UCSD-AML1 (cell line): ENCODE measurements around the gene SORCS2.
A peak's percentile ranks its signal among the peaks of the same experiment; 100 is the strongest.

Experiments
- DNase-seq: peaks from one replicate; lab custom pipeline; 2025; ENCODE audit not compliant: unreplicated experiment; lab: John Stamatoyannopoulos, UW

Gene SORCS2

DNA sequence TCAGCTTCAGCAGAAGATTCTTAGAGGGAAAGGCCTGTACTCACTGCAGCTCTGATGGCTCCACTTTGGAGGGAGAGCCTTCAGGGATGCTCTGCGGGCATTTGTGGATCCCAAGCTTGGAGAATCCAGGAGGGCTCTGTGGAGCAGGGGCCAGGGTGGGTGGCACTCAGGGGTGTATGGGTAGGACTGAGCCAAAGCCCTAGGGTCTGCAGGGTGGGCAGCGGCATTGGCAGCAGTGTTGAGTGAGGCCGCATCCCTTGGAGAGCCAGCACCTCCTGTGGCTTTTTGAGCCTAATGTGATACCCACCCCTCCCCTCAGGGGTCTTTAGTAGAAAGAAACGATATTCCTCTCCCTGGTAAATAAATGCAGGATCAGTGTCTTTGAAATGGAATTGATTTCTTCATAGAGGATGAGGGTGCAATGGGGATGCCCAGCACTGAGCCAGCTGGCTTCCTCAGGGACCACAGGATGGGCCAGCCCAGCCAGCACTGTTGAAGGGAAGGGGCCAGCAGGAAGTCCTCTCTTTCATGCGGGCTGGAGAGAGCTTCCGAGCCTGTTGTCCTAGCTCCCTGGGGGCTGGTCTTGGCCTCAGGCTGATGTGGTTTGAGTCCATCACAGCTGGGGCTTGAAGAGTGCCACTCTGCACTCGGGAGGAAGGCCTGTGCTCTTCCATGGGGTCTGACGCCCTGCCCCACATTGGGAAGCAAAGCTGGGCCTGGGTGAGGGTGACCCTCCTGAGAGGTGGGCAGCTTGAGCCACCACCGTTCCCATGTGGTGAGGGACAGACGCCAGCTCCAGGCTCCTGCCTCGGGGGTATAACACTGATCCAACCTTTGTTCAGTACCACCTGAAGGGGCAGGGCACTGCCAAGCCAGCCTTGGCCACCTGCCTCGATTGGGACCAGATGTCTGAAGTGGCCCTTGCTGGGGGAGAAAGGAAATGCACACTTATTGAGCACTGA, 192.9 kb downstream of the SORCS2 start:
- no peak for DNase-seq

DNA sequence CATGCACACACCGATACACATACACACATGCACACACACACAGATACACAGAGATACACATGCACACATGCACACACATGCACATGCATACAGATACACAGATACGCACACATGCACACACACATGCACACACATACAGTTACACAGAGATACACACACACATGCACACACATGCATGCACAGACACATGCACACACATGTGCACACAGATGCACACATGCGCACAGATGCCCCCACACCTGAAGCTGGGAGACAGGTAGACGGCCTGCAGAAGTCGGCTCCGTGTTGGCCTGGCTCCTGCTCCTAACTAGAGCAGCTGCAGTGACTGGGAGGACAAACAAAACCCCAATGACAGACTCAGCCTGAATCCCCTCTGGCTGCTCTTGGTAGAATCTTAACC, 195.6 kb downstream of the SORCS2 start:
- no peak for DNase-seq

DNA sequence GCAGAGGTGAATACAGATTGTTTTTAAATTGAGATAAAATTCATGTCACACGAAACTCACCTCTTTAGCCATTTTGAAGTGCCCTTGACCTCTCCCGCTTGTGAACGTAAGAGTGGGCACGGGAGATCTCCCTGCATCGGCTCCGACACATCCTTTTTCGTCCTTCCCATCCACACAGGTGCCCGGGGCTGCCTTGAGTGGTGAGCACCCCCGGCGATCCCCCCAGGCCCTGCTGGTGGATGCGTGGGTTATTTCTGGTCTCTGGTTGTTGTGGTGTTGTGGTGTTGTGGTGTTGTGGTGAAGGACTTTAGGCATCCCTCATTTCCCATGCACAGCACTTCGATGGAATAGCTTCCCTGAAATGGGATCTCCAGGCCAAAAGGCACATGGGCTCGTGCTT, 196.3 kb downstream of the SORCS2 start:
- no peak for DNase-seq

DNA sequence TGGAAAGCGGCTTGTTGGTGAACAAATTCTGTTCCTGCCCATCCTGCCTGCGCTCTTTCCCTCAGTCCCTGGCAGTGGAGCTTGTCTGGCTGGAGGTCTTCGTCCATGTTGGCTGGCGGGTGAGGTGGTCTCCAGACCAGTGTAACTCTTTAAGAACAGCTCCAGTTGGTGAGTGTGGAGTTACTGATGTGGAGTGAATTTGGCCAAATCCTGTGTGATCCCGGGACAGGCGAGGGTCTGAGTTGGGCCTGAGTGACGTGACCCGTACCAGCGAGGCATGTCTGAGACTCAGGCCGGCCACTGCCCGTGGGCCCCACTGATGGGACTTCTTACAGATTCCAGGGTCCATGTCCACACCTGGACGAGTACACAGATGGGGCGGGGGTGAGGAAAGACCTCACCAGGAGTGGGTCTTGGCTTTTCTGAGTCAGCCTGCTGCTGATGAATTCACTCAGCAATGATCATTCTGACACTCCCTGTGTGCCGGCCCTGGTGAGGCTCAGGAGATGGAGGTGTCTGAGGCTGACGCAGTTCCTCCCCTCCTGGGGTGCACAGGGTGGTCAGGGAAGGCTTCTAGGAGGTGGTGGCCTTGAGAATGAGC, 196.9 kb downstream of the SORCS2 start:
- no peak for DNase-seq

DNA sequence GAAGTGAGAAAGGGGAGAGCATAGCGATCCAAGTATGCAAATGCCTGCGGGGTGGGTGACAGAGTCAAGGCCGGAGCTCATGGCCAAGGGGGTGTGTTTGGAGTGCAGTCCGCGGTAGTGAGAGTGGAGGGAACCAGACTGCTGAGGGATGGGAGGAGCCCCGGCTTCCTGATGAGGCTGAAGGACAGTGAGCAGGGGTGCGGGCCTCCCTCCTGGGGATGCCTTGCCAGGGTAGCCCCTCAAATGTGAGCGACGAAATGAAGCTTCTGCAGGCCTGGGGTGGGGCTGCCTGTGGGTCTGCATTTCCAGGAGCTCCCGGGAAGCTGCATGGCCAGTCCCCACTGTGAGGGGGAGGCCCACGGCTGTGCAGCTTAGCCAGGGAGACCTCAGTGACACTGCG, 197.4 kb downstream of the SORCS2 start:
- DNase-seq: no peak

DNA sequence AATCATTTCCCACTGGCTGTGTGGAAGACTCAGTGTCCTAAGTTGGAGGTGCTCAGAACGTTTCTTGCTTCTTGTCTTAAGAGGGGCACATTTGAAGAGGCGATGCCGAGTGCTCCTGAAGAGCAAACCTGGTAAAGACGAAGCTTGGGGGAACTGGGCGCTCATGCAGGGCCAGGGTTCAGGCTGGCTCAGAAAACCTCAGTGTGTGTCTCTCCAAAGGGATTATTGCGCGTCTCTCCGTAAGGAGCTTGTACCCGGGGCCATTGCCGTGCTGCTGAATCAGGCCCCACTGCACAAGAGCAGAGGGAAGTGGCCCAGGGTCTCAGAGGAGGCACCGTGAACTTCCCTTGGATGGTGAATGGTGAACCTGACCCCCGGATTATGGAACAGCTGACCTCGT, 198.0 kb downstream of the SORCS2 start:
- no peak for DNase-seq

DNA sequence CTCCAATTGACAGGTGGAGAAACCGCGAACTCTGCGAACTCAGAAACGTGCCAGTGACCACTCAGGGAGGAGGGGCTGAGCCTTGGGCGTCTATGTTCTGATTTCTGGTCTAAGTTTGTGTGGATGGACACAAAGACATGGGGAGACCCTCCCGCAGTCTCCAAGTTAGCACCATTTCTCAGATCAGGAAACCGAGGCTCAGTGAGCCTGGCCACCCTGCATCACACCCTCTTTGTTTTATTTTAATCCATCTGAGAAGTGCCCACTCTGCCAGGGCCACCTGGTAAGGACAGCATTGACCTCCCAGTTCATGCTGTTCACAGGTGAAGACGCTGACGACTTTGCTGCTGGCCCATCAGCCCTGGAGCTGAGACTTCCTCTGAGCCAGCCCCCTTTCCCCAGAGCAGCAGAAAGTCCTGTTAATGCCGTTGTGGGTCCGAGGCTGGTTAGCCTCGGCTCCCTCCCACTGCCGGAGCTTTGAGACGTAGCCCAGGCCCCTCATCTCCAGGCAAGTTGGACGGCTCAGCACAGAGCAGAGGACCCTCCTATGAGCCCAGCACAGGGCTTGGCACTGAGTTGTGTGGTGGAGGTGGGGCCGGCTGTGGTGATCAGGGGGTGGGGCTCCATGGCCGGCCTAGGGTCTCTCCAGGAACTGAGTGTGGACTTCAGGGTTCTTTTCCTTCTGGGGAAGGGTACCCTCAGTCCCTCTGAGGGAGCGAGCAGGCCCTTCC, 198.7 kb downstream of the SORCS2 start:
- no peak for DNase-seq

DNA sequence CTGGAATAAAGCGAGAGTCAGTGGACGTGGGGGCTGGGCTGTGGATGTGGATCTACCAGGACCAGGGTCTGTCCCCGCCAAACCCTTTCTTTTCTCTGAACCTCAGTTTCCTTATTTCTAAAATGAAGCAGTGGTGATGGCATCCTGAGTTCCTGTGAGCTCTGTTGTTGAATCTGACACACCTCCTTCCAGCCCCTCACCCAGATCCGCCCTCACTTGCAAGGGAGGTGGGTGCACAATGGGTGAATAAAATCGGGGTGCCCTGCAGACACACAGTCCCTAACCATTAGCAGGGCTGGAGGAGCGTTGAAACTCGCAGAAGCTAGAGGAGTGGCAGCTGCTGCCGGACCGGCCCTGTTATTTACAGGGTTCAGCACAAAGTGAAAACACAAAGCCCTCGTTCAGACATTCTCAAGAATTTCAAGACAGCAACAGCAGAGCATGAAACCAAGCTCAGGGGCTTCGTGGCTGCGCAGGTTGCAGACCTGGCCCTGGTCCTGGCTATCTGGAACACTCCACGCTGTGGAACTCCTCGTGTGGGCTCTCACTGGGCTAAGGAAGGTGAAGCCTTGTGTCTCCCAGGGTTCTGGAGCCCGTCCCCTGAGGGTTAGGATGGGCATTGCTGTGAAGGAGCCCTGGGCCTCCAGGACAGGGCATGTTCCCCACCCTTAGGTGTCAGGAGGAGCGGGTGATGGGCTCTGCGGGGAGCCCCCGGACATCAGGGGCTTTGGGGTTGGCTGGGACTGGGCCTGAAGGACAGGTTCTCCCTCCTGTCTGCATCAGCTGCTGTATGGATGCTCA, 199.5 kb downstream of the SORCS2 start:
- no peak for DNase-seq

DNA sequence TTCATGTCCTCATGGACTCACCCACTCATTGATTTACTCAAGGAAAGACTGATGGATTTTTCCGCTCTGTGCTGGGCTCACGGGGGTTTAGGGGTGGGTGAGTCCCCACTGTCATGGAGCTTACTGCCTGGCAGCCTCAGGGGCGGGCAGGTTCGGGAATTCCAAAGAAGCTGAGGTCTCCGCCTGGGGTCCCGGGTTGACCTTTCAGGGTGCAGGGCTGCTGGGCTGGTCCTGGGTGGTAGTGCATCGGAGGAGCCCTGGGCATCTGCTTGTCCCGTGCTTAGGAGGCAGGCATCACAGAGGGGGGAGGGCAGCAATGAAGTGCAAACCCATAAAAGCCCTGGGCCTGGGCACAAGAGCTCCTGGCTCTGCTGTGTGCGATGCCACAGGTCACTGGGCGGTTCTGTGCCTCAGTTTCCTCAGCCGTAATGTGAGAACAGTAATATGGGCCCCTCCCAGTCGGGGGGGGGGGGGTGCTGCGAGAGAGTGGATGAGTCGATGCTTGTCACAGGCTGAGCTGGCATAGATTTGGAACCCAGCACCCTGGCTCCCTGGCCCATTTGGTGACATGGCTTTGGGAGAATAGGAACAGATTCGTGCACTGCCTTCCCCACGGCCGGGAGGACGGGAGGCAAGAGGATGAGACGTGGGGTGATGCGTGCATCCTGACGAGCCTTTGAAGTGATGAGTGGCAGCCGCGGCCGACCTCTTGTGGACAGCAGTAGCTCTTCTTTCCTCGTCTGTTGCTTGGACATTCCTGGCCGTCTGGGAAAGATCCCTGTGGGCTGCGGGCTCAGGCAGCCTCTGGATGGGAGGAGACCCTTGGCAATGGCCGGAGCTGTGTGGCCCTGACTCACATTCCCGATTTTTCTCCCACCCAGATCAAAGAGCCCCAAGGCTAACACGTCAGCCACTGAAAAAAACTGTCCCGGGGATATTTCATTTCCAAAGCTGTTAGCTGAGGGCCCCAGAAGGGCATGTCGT, 200.4 kb downstream of the SORCS2 start:
- no peak for DNase-seq

DNA sequence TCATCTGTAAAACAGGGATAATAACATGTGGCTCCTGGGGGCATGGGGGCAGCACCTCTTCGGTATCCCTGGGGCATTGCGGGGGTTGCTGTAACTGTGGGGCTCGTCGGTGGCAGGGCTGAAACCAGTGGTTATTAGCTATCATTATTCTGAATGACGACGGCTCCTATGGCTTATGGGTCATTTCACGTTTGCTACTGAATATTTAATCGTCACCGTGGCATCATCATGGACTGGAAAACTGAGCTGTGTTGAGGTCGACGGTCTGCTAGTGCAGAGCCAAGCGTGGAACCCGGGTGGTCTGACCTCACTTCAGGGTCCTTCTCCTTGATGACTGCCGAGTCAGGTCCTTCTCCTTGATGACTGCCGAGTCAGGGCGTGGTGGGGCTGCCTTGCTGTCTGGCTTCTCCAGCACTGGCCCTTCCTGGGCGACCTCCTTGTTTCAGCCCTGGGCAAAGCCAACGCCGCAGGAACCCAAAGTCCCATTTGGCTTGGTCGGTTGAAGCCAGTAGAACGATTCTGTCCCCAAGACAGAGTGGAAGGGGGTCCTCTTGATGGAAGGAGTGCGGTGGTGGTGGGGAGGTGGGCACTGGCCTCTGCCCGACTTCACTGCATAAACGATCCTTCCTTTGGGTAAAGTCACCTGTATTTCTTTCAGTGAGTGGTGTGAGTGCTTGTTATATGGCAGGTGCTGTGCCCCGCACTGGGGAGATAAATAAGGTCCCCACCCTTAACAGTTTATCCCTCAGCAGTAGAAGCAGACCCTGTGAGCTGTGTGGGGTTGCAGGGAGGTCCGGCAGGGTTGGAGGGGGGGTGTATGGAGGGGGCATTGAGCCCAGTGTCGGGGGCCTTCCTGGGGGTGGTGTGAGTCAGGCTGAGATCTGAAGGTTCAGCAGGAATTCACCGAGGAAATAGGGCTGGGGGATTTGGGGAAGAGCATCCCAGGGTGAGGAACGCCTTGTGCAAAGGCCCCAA, 201.6 kb downstream of the SORCS2 start:
- DNase-seq: no peak

DNA sequence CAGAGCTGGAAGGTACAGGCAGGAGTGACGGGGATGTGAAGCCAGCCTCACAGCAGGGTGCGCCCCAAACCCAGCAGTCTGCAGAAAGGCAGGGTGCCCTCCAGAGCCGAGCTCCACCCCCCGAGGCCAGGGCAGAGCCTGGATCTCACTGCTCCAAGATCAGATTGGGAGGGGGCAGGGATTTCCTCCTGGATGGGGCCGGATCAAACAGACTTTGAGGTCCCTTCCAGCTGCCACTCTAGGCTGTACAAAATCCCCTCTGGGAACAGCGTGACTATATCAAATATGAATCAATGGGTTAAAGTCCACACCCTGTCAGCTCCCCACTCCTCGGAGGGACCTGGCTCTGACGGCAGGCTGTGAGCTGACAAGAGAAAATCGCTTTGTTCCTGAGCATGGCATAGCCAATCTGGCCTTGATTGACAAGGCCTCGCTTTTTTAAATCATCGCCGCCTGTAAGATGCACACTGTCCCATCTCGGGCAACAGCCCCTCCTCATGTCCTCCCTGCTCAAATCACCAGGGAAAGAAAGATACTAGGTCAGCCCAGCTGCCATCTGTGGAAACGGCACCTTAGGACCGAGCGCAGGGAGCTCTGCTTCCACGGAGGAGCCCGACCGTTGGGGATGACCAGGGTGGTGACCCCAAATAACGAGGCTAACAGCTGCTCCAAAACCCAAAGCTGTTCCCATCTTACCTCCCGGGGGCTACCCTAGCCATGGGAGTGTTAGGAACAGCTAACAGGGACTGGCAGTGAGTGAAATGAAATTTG, 202.5 kb downstream of the SORCS2 start:
- no peak for DNase-seq

DNA sequence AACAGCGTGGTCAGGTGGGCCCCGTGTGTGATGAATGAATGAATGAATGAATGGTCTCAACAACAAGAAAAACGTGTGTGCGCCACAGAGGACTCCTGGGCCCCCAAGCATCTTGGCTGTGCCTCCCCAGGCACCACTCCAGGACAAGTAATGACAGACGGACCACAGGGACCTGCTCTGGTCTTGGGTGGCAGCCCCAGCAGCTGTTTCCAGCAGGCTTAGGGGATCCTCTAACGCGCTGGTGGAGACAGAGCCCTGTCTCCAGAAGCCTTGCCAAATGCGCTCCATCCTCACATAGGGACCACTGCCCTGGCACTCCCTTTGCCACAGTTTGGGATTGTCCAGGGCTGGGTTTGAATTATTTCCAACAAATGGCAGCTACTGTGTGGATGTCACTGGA, 203.3 kb downstream of the SORCS2 start:
- no peak for DNase-seq

DNA sequence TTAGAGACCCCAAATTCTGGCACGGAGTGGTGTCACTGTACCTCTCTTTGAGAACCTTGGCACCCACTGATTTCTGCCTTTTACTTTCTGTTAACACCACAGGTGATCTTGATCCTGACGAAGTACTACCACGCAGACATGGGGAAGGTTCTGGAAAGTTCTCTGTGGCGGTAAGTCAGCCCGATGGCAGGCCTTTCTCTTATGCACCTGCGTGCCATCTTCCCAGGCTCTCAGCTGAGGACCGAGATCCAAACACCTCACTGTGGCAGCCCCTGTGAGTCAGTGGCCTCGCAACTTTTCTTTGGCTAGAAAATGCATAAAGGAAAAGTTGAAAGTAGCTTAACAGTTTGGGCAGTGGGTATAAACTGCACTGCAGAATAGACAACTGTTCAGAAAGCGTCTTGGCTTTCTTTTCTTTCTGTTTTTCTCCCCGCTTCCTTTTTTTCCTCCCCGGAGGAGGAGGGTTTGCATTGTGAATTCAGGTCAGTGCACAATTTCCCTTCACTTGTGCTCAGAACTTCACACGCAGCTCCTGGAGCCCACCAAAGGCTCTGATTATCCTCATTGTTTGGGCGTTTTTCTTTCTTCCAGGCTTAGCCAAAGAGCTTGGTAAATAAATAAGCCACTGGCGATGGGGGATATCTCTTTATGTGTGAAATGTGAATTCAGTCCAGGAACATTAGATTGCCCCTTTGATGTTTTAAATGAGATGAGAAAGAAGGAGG, 204.0 kb downstream of the SORCS2 start:
- DNase-seq: no peak

DNA sequence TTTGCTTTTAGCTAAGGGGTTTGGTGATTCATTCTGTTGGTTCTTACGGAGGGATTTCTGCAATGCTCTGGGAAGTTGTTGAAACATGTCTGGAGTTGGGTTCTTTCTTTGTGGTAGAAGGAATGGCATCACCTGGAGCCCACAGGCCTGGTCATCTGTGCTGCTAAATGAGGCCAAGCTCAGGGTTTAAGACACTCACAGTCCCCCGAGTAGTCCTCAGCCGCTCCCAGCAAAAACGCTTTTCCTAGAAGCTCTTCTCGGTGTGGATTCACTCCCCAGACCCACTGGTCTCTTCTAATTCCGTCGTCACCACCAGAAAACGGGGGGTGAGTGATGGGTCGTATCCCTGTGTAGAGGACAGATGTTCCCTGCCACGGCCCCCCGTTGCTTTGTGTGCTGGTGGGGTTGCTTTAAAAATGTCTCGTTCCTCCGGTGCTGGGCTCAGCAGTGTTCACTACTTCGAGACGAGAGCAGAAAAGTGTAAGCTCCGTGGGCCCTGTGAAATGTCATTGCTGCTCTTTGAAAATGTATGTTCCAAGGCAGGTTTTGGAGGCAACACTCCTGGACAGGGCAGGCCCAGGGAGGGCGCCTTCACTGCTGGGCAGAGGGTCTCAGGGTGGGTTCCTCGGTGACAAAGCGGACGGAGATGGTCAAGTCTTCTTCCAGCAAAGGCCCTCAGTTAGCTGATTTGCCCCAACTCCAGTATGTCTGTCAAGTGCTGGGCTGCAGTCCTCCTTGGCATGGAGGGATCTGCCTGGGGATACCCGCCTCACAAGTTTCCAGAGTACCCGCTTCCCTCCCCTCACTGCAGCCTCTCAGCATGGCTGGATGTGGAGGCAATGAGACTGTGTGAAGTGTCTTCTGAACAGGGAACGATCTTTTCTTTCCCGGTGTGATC, 205.1 kb downstream of the SORCS2 start:
- no peak for DNase-seq

DNA sequence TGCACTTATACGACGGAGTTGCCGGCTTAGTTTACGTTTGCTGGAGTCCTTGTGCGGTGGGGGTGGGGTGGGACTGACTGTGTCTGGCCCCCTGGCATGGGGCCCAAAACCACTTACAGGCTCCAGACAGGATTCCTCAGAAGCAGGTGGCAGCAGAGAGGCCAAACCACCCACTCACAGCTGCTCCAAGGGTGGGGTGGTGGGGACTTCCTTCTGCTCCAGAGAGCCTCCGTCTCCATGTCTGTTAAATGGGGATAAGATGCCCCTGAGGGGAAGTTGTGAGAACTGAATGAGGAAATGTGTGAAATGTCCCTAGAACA, 205.7 kb downstream of the SORCS2 start:
- peak; percentile 38 for DNase-seq

DNA sequence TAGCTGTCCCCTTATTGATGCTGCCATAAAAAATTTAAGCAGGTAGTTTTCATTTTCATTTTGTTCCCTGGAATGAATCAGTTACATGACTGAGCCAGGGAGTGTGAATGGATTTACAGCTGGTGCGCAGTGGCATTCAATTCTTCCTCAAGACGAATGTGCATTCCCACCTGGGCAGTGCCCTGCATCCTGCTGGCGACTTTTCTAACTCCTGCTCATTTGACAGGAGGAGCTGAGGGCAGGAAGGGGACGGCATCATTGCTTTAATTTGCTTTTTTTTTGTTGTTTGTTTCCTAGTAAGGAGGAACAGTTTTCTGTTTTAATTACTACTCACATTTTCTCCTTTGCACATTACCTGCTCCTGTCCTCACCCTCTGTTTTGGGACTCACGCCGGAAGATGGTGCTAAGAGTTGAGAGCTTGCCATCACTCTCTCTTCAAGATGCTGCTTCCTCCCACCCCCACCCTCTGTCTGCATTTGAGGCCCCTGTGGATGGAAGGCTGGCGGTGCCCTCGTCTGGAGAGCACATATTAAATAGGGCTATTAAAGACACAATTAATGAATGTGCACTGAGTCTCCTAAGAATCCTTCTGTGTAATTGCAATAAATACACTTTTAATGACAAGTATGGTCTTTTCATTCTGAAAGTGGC, 206.6 kb downstream of the SORCS2 start:
- DNase-seq: no peak
